GM21723 (cell line): Measurements from ENCODE around the gene POLN.

ENCODE experiments used
- ATAC-seq: cut with Tn5 transposase; IDR thresholded peaks from one replicate; pipeline ENCODE4 v1.9.1; 2021; ENCODE audit warnings: mild to moderate bottlenecking, moderate library complexity; ENCODE audit not compliant: unreplicated experiment

POLN gene

GRCh38 chr4:2062808-2063524 lies 179.0 kb downstream of the POLN start:
- ATAC-seq, result no peak

DNA sequence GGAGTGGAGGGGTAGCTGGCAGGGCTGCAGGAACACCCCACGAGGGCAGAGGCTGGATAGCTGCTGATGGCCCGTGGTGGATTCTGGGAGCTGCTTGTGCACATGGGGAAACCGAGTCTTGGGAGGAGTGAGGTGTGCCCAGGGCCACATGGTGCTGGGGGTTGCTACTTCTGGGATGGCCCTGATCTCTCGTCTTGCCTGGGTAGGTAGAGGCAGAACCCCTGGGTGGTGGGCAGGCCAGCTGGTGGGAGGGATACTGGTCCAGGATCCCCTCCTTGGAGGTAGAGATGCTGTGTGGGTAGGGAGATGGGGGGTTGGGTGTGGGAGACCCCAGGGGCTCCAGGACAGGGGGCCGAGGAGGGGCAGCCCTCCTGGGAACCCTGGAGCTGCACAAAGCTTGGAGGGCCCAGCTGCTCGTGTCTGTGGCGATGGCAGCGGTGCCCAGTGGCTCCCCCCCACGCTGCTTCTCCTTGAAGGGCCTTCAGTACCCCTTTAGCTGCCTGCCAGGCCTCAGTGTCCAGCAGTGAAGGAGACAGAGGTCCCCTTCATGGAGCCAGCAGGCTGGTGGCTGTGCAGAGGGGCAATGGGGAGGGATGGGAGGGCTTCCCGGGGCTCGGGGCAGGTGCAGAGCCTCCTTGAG lies 179.6 kb downstream of the POLN start:
- no peak for ATAC-seq

- ATAC-seq, result no peak
These were observed 180.5 kb downstream of the POLN start for GRCh38 chr4:2061186-2062131.

DNA sequence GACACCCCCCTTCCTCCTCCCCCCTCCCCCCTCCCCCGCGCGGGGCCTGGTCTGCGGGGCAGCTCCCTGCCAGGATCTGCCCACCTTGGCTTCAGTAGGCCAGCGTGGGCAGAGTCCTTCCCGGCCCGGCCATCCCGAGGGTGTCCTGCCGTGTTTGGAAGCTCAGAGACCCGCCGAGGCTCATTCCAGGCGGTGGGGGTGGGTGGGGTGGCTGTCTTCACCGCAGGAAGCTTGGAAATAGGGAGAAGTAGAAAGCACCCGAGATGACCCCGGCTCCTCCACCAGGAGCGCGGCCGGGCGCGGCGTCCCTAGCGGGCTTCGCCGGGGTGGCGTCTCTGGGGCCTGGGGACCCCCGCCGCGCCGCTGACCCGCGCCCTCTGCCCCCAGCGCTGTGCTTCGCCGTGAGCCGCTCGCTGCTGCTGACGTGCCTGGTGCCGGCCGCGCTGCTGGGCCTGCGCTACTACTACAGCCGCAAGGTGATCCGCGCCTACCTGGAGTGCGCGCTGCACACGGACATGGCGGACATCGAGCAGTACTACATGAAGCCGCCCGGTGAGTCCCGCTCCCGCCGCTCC lies 181.2 kb downstream of the POLN start:
- ATAC-seq, result no peak

DNA sequence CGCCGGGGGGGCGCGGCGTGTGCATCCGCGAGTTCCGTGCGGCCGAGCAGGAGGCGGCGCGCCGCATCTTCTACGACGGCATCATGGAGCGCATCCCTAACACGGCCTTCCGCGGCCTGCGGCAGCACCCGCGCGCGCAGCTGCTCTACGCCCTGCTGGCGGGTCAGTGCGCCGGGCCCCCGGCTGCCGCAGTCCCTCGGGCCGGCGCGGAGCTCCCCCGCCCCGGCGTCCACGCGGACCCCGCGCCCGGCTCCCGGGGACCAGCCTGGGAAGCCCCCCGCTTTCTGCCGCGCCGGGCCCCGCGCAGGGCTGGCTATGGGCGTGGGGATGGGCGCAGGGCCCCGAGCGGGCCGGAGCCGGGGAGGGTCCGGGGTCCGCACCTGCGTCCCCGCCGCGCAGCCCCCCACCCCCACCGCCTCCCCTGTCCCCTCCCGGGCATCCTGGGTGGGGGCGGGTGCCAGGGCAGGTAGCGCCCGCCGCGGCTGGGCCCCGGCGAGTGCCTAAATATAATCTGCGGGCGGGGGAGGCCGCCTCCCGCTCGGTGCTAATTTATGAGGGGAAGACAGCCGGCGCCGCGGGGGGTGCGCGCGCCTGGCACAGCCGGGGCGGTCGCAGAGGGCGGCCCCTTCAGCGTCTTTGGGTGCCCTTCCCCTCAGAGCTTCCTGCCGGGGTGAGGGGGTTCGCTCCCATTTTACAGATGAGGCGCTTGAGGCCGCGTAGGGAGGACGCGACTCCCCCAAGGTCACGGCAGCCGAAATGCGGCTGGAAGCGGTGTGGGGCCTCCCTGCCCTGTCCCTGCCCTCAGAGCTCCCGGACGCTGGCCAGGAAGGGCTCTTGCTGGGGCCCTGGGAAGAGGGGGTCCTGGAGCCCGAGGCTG lies 182.0 kb downstream of the POLN start:
- no peak for ATAC-seq

GRCh38 chr4:2059046-2059725 lies 182.7 kb downstream of the POLN start, which contains the start of gene NAT8L:
TSS of gene NAT8L (plus strand) at chr4:2059327. CDS start at chr4:2059512, 185 bp downstream.
- no peak for ATAC-seq

DNA sequence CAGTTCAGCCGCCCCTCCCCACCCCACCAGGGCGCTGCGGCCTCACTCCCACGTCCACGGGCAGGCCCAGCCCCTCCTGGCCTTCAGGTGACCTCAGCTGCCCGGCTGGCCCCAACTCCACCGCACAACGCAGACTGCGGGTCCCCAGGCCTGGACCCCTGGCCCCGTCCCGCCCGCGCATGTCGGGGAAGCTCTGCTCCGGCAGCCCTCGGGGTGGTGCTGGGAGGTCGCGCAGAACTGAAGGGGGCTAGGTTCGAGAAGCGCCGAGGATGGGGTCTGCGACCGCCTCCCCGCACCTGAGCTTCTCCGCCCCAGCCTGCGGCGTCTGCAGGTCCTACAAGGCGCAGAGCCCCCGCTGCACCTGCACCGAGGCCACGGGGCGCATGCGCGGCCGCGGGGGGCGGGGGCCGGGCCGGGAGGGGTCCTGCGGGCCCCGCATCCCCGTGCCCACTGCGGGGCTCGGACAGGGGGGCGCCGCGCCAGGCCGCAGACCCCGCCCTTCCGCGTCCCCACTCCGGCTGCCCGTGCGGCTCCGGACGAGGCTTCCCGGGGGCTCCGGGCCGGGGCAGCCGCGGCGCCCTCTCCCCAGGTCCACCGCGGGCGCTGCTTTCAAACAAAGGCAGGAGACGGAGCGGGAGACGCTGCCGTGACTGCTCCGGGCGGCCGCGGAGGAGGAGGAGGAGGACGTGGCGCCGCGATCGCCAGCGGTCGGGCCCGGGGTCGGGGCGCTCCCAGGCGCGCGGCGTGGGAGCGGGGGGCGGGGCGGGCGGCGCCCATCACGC lies 183.5 kb downstream of the POLN start:
- ATAC-seq, result no peak

DNA sequence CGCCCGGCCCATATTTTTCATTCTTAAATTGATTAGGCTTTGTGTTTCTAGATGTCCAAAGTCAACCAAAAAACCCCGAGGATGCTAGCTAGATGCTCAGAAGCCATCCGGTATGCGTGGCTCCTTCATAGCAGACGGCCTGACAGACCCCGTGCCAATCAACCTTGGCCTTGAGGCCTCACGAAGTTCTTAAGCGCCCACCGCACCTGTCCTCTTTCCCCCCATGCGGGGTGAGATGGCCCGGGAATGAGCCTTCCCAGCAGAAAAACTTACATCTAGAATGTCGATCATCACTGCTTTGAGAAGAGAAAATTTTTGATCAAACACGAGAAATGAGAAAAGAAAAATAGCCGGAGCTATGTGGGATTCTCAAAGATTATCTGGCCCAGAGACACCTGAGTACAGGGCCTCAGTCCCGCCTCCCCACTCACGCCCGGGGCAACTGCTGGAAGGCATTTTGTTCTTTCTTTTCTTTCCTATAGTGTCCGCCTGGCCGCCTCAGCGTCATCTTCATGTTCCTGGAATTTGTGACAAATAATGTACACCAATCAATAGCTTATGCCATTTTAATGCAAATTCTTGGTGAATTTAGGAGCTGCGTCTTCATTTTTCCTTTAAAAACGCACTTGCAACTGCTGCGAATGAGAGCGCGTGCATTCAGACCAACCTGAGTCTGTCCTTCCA lies 184.4 kb downstream of the POLN start:
- ATAC-seq, result no peak

GRCh38 chr4:2054217-2054616 lies 187.7 kb downstream of the POLN start:
- no peak for ATAC-seq

DNA sequence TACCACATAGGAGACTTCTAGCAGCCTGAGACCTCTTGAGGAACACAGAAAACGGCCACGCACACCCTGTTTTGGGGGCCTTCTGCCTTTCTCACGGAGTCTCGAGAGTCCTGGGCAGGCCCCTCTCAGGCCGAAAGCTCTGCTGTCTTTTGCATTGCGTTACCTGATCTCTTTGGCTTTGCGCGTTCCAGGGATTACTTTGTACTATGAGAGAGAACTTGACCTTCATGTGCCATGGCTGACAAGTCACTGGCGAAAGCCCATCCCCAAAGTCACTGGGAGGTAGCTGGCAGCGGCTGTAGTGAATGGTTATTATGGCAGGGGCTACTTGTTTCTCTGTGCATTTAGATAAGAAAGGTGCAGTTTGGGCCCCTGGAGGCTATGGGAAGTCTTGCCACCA lies 190.8 kb downstream of the POLN start:
- ATAC-seq, result no peak

- ATAC-seq, result no peak
These were observed 192.1 kb downstream of the POLN start for GRCh38 chr4:2049811-2050210.

DNA sequence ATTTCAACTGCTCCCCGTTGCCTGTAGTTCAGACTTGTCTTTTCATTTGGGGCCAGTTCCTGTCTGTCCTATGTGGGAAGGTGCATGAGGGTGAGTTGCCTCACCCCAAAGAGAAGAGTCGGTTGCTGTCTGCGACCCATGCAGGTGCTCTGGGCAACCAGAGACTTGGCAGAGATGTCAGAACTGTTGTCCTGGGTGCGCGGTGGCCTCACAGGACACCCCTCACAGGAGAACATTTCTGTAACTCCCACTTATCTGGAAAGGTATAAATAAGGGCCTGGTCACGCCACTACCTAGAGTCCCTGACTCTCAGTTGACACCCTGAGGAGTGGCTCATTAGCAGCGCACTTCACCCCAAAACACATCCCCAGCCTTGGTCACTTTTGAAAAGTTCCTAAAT lies 192.5 kb downstream of the POLN start:
- ATAC-seq, result no peak

- no peak for ATAC-seq
These were observed 193.1 kb downstream of the POLN start for GRCh38 chr4:2048831-2049230.

GRCh38 chr4:2047781-2048581 lies 193.9 kb downstream of the POLN start:
- no peak for ATAC-seq

DNA sequence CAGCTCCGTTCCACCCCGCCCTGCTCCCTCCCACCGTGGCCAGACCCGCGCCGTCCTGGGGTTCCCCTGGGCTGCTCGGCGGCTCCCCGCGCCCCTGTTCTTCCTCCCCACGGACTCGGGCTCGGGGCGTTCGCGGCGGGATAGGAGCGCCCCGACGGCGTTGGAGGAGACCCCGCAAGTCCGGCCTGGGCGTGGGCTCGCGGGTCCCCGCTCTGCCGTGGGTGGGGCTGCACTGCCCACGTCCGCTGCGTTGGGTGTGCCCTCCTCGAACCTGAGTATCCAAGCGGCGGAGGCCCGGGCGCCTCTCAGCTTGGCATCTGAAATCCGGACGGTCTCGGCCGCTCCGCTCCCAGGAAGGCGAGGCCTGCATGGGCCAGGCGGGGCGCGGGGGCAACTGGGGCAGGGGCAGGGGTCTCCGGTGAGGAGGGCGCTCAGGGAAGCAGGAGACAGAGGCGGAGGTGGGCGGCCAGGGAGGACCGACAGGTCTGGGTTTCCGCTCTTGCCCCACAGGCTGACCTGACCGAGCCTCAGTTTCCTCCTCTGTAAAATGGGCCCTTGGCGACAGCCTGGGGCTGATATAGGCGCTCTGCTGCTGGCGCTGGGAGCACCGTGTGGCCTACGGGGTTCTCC lies 194.8 kb downstream of the POLN start:
- ATAC-seq, result no peak

- ATAC-seq, result no peak
These were observed 195.6 kb downstream of the POLN start for GRCh38 chr4:2046031-2046961.
